Left renal cortex interstitium (tissue), 4 donors: ENCODE results near the gene BEST3. TPM values are rescaled to one million over a fixed set of nuclear protein-coding genes. Genes with fewer than 3 reads are reported as not detected.
"Not testable (repeated sequence)": the region's sequence is repeated elsewhere in the genome, so short reads cannot be mapped to it uniquely, and the experiment has no call there.

ENCODE experiments used
- DNase-seq, 4 donors: peaks; one replicate each; pipeline ENCODE4 v3.0.0-alpha.2; 2013; ENCODE audit warnings: low read depth in 4 of 4, low spot score in 2 of 4, missing footprints in 1 of 4
- polyA plus RNA-seq, 4 donors: library from polyadenylated mRNA; unstranded; fragments of 120-200 nt; gene quantifications; one replicate each; pipeline ENCODE4 v1.2.1, GENCODE V29; 2013; ENCODE audit not compliant: insufficient read length in 4 of 4

Gene BEST3
- polyA plus RNA-seq, 4 donors = 0.13 to 0.69 (median 0.38) TPM

DNA sequence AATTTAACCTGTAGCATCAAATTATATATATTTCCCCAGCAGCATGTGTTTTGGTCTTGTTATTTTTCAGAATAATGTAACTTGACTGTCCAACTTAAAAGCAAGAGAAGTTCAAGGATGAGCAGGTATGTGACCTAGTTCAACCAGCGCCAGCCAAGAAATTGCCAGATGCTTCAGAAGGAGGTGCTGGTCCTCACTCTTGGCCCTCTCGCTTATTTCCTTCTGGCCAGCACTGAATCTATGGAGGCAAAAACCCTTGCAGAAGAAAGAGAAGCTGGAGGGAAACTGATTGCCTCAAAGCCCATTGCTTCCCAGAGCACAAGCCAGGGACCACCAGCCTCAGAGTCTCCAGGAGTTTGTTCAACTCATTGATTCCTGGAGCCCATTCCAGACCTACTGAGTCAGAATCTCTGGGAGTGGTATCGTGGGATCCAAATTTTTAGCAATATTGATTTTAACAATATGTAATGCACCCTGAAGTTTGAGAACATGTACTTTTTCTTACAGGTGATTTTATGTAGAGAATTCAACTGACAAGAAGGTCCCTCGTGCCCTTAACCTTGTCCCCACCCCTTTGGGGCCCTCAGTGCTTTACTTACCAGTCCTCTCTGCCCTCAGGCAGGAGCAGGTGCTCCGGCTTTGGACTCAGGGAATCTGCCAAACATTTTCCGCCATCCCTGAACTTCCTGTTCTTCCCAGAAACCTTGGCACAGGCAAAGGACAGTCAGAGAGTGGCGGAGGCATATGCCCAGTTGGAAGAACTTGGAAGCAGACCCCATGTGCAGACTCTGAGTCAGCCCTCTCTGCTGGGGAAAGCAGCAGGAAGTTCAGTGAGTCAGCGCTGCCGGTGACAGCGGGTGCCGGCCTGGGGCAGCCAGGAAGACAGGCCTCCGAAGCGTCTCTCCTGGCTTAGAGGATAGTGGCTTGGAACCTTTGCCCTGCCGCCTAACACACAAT is 10.4 kb downstream of the BEST3 start:
- DNase-seq = no peak

DNA sequence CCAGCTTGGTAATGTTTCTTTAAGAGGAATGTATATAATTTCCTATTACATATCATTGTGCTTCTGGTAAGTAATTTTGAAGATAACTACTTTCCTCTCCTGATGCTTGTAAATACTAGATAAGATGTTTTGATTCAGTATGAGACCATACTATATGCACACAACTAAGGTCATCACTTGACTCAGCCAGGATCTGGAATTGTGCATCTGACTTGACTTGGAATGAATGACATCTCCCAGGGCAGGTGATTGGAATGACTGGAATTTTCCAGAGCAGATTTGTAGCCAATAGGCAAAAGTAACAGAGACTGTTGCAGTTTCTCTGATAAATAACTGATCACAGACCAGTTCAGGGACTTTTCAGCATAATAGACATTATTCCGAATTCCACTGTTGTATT is 11.1 kb downstream of the BEST3 start:
- no peak for DNase-seq

DNA sequence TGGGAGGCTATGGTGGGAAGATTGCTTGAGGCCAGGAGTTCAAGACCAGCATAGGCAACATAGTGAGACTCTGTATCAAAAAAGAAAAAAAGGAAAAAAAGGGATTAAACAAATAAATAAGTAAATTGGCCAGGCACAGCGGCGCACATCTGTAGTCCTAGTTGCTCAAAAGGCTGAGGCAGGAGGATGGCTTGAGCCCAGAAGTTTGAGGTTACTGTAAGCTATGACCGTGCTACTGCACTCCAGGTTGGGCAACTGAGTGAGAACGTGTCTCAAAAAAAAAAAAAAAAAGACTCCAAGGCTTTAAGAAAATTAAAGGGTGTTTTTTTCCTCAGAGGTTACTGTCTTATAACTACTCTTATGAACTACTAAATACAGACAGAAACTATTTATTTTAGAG is 11.7 kb downstream of the BEST3 start:
- DNase-seq = no peak

DNA sequence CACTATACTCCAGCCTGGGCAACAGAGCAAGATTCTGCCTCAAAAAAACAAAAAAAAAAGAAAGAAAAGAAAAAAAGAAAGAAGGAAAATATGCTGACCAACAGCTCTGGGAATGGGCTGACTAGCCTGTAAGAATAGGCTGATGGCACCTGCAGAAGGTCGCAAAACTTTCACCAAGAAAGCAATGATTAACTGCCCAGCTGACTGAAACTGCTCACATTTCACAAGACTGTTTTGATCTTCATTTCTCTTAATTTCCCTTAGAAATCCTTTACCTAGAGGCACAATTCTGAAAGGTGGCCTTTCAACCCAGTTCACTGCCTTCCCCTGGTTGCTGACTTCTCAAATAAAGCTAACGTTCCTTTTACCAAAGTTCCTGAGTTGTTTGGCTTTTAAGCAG is 12.4 kb downstream of the BEST3 start:
- peak in 2 of 4 donors; percentile 16 to 19 for DNase-seq

DNA sequence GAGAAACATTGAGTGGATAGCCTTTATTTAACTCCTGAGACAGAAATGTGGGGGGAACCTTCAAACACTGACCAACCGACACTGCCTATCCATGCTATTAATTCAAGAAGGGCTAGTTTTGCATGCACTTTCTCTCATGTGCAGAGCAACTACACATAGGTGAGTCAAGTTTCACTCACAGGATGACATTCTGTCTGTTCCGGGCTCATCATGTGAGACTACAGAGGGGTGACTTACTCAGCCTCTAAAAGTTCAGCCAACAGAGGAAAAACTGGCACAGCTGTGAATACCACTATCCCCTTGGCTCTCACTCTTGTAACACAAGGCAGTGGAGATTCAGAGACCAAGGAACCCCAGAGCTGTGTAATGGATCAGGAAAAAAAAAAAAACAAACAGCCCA is 13.3 kb downstream of the BEST3 start:
- DNase-seq = peak in 1 of 4 donors; percentile 10

DNA sequence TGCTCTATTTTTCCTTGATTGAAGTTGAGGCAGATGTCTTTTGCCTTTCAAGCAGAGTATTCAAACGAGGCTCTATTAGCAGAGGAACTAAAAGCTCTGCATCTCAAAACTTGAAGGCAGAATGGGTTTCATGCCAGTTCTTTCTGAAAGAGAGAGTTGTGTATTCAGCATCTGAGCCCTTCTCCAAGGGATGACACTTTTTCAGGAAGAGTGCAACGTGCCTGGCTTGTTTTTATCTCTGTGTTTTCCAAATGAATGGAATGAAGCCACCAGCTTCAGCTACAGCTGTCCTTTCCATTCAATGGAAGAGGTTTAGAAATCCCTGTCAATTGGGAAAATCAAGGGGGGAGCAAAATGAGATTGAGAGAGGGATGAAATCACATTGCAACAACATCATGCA is 14.6 kb downstream of the BEST3 start:
- DNase-seq = no peak

DNA sequence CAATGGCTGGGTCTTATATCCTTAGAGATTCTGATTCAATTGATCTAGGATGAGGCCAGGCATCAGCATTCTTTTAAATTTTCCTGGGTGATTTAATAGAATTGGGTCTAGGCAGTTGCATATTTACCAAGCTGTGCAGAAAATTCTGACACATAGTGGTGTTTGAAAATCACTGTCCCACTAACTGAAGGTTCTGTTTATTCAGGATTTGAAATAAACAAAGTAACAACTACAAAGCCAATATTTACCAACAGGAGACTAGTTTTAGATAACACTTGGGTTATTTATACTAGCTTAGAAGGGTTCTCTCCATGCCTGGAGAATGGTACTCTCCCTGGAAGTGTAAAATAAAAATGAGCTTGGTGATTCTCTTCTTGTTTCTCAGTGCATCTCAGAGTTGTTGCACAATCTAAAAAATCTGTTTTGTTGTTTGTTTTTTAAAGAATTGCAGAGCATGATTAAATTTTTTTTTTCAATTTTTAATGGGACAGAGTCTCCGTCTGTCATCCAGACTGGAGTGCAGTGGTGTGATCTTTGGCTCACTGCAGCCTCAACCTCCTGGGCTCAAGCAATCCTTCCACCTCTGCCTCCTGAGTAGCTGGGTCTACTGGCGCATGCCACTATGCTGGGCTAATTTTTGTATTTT is 16.9 kb downstream of the BEST3 start:
- no peak for DNase-seq

DNA sequence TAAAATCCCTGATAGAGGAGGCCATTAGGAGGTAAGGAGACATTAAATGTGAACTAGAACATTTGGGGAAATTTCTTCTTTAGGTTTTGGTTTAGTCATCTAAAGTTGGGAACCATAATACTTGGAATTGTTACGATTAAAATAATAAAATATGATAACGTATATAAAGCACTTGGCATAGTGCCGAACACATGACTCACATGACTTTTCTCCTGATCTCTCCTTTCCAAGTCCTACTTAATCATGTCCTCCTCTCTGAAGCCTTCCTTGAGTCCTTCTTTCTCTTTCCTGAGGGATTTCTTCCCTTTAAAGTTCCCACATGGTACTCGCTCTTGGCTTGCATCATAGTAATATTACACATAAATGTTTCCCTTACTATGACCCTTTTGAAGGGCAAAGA is 20.0 kb downstream of the BEST3 start:
- no peak for DNase-seq

DNA sequence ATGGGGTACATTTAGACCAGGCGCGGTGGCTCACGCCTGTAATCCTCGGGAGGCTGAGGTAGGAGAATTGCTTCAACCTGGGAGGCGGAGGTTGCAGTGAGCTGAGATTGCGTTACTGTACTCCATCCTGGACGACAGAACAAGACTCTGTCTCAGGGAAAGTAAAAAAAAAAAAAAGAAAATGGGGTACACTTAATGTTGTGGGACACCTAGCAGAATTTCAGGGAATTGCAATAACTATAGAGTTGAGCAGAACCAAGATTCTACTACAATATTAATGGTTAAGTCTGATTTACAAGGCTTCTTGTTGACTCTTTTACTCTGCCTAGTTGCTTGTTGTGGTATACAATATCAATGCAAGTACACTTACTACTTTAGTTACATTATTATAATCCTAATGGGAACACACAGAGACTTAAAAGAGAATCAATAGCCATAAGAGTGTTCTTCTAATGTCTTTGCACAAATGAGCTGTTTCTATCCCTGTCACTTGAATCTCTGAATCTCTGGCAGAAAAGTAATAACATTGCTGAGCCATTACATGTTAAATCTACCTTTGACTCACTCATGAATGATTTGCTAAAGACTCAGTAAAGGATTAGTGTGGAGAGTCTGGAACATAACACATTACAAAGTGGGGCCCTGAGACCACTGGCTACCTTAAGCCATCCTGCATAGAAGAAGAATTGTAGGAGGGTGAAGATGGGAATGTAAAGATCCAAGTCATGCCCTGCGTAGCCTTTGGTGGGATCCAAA is 22.7 kb downstream of the BEST3 start:
- no peak for DNase-seq

DNA sequence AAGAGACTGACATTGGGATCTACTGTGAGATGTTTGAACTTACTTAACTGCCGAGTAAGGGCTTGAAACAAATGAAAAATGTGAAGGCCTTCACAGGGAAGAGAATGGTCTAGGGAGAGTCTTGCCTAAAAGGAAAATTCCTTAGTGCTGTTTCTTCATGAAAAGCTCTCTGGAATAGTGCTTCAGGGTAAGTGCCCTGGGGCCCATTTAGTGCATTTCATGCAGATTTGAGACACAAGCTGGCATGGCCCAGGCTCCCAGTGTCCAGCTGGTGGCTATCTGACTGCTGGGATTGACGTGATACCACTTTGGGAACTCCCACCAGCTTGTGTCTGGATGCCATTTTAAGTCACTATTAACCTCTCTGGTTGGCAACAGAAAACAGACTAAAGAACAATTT is 26.9 kb downstream of the BEST3 start:
- DNase-seq = no peak

DNA sequence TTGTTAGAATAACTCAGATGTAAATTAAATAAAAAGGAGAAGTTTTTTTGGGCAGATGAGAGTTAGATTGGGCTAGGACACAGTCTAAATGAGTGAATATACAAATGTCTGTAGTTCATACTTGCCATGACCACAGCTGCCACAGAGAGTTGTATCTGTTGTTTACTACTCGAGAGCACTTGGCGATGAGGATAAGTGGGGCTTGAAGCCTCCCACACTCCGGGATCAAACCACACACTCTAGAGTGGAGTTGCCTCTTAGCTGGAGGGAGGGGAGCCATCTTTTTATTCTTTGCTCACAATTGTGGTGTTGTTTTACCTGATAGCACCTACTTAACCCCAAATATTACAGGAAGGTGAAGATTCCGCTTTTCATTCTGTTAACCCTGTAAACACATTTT is 27.5 kb downstream of the BEST3 start:
- DNase-seq = no peak

DNA sequence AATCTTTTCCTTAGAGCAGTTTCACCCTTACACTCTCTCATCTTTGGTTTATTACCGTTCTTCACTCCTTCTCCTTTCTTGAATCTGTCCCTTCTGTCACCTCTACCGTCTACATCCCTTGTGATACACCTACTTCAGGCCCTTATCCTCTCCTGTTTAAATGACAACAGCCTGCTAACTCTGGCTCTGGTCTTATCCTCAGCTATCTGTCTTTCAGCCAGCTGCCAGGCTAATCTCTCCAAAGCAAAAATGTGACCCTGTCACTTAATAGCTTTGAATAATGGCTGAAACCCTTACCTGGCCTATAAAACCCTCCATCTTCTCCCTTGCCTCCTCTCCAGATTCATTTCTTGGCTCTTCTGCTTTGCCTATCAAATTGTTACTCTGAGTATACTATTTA is 32.3 kb downstream of the BEST3 start:
- no peak for DNase-seq

DNA sequence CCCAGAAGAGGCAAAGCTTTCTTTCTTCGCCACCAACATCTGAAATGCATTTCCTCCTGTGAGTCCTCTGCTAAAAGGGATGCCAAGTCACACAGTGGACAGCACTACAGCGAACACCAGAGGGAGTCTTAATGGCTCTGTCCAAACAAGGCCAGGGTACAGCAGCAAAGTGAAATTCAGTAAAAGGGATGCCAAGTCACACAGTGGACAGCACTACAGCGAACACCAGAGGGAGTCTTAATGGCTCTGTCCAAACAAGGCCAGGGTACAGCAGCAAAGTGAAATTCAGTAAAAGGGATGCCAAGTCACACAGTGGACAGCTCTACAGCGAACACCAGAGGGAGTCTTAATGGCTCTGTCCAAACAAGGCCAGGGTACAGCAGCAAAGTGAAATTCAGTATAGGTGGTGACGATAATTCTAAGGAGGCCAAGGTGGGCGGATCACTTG is 34.1 kb downstream of the BEST3 start:
- not testable (repeated sequence) for DNase-seq

DNA sequence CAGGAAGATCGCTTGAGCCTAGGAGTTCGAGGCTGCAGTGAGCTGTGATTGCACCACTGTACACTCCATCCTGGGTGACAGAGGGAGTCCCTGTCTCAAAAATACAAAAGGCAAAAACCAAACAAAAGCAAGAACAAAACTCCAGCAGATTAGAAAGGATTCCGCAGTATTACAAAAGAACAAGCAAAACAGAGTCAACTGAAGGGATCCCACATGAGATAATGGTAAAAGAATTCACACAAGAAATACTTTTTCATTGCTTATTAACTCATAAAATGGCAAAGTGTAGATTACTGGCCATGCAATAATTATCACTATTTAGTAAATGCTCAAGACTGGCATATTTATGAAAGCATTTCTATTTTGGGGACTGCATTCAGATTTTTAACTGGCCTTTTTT is 35.4 kb downstream of the BEST3 start:
- no peak for DNase-seq

DNA sequence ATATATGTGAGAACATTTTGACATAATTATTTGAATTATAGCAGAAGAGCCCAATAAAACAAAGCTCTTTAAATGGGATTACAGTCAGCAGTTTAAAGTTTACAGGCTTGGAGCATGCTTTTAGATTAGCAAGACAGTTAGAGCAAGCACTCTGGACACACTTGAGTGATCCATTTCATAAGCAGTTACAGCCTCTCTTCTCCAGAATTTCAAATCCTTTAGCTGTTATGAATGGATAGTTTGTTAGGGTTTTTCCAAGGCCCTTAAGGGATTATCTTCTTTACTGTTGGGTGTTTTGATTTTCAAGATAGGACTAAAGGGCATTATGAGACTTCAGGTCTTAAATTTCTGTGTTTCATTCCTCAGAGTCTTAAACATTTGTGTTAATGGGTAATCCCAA is 36.3 kb downstream of the BEST3 start:
- DNase-seq = no peak

DNA sequence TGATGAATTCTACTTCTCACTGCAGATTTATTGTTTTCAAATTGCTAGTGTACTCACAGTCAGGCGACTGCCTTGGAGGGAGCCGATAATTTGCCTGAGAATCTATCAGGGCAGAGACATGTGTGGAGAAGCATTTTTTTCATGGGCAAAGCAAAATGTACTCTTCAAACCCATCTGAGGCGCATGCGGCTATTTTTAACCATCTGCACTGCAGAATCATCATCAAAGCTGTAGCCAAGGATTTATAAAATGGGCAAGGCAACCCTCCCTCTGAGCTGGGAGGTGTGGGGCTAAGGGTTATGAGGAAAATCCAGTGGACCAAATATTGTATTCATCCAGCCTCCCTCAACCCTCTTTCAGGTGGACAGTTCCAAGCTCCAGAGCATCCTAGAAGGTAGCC is 37.7 kb downstream of the BEST3 start:
- no peak for DNase-seq

DNA sequence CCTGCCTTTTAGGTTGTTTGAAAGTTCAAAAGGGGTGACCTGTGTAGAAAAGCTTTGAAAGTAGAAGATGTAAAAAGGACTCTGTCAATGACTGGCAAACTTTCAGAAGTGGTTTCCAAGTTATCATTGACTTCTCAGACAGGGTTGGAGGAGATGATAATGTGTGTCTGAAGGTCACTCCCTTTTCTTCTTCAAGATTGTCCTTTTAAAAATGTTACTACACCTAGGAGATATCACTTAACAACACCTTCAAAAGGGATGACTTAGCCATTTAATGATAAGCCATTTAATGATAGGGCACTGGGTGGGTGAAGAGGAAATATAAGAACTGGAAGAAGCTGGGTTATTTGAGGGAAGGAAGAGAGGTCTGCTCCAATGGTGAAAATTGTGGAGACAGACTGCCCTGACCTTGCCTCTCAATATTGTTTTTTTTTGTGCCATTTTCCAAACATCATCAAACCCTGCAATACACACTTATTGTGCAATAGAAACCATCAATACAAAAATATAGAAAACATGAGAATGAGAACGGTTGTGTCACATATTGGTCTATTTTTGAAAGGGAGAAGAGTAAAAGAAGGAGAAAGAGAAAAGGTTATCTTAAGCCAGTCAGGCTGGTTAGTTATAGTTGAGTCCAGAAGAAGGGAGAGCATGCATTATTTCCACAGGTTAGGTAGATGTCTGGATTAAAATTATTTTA is 38.8 kb downstream of the BEST3 start:
- DNase-seq = no peak

DNA sequence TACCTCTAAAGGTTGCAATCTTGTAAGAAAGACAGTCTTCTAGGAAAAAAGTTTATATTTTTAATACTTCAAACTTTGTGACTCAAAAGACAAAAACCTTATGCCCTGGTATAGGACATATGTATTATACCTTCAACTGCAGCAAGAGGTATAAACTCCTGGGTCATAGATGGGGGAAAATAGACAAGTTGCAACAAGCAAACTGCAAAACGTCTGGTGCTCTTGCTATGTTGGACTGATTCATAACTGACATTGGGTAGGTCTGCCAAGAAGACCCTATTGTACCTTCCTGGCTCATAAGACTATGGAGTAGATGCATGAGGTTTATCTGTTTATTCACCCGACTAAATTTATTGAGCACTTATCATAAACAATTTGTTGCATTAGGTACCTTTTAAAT is 40.9 kb downstream of the BEST3 start:
- DNase-seq = no peak

DNA sequence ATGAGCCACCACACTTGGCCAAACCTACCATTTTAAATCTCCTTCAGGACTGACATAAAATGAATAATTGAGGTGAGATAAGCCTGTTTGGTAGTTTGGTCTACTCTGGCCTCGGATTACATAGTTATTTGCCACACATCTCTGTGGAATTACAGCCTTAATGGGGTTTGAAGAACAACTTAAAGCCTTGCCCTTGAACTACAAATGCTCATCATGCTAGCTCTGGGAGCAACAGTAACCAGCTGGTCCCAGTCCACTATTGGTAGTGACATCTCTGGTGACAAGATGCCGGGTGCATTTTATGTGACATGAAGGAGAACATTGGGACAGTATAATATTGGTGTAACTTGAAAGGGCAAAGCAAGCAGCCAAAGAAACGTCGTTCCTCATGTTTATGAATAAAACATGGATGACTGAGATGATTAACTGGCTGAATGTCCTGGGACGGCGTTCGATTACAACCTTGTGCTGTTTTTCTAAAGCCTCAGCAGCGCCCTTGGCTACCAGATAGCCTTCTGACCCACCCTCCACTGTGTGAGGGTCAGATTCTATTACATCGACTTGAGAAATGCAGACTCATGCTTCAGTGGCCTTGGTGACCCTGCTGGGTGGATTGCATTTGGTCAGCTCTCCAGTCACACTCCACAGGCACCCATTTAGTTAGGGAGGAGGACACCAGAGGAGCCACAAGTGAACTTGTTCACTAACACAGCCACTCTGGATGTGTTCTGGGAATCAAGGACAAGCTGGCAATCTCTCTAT is 41.5 kb downstream of the BEST3 start:
- DNase-seq = peak; percentile 14 to 64 (median 32)
